ENCODE data around the gene SEMA3D. TPM values are rescaled to one million over a fixed set of nuclear protein-coding genes. Genes with fewer than 3 reads are reported as not detected.
A peak's percentile ranks its signal among the peaks of the same experiment; 100 is the strongest.

Gene SEMA3D
- total RNA-seq, 3 donors from 2014 or later, result 3.5 to 7.5 (median 7.0) TPM

GRCh38 chr7:85185424-85186082, 1.3 kb downstream of the SEMA3D start:
- Histone ChIP-seq H3K4me1 (no peaks in the 10 kb centered on the region), H3K36me3 (no peaks in the 10 kb centered on the region), H3K9me3 (no peaks in the 10 kb centered on the region), H3K27me3 (peaks cover 0 to 4% of the 10 kb centered on the region in 2 donors), H3K27ac (peak overlapping the region; percentile 65 to 86), H3K4me3 (peak overlapping the region; percentile 56 to 73 (median 64))
- TF ChIP-seq CTCF (IDR thresholded peaks at IDR 0.05), result no peak
- TF ChIP-seq POLR2A (IDR thresholded peaks at IDR 0.05), result no peak
- no peak for TF ChIP-seq POLR2AphosphoS5 (IDR thresholded peaks at IDR 0.05)
- peak; percentile 37 to 58 for DNase-seq (ENCODE audit: low spot score in 2 of 2)
- intact Hi-C loops (cut with DNase I; ENCODE audit: low total_unique reads), result no loop called here

GRCh38 chr7:85184599-85185423, 2.0 kb downstream of the SEMA3D start:
- Histone ChIP-seq H3K9me3 (no peaks in the 10 kb centered on the region), H3K36me3 (no peaks in the 10 kb centered on the region), H3K27me3 (peaks cover 0 to 4% of the 10 kb centered on the region in 2 donors), H3K27ac (peak overlapping the region; percentile 65 to 86), H3K4me3 (peak overlapping the region; percentile 56 to 73 (median 64)), H3K4me1 (no peaks in the 10 kb centered on the region)
- intact Hi-C loops (cut with DNase I; ENCODE audit: low total_unique reads), result no loop called here
- TF ChIP-seq POLR2A (IDR thresholded peaks at IDR 0.05) (no peak), POLR2AphosphoS5 (IDR thresholded peaks at IDR 0.05) (no peak), CTCF (IDR thresholded peaks at IDR 0.05) (no peak)
- DNase-seq (ENCODE audit: low spot score in 2 of 2), result no peak

- intact Hi-C loops (cut with DNase I; ENCODE audit: low total_unique reads), result no loop called here
- no peak overlapping the region for H3K27ac ChIP-seq
- no peaks in the 10 kb centered on the region for H3K36me3 ChIP-seq
- no peaks in the 10 kb centered on the region for H3K4me1 ChIP-seq
- H3K4me3 ChIP-seq, result no peak overlapping the region
- no peak for DNase-seq (ENCODE audit: low spot score in 2 of 2)
- peaks cover 0 to 9% of the 10 kb centered on the region in 2 donors for H3K9me3 ChIP-seq
- no peaks in the 10 kb centered on the region for H3K27me3 ChIP-seq
- TF ChIP-seq POLR2A (IDR thresholded peaks at IDR 0.05) (no peak), POLR2AphosphoS5 (IDR thresholded peaks at IDR 0.05) (no peak), CTCF (IDR thresholded peaks at IDR 0.05) (no peak)
Observed at GRCh38 chr7:85183296-85183695, 3.6 kb downstream of the SEMA3D start.

- intact Hi-C loops (cut with DNase I; ENCODE audit: low total_unique reads), result no loop called here
- H3K4me3 ChIP-seq, result no peak overlapping the region
- H3K36me3 ChIP-seq, result no peaks in the 10 kb centered on the region
- H3K27me3 ChIP-seq, result no peaks in the 10 kb centered on the region
- no peak for TF ChIP-seq POLR2AphosphoS5 (IDR thresholded peaks at IDR 0.05)
- no peak for TF ChIP-seq POLR2A (IDR thresholded peaks at IDR 0.05)
- TF ChIP-seq CTCF (IDR thresholded peaks at IDR 0.05), result no peak
- no peaks in the 10 kb centered on the region for H3K4me1 ChIP-seq
- no peak for DNase-seq (ENCODE audit: low spot score in 2 of 2)
- peaks cover 0 to 9% of the 10 kb centered on the region in 2 donors for H3K9me3 ChIP-seq
- no peak overlapping the region for H3K27ac ChIP-seq
Observed at GRCh38 chr7:85178531-85179298, 8.1 kb downstream of the SEMA3D start.

Measured in breast epithelium (tissue), 4 donors.